ENCODE measurements around the gene LRFN4. TPM values are rescaled to one million over a fixed set of nuclear protein-coding genes. Genes with fewer than 3 reads are reported as not detected.

LRFN4 gene
- total and polyA plus RNA-seq, 4 donors = 4.6 to 34.4 (median 15.3) TPM

GRCh38 chr11:66841861-66842260 lies 15.0 kb upstream of the LRFN4 start:
- TF ChIP-seq CTCF (IDR thresholded peaks at IDR 0.05; ENCODE audit: control extremely low read depth, extremely low read depth) = no peak
- ATAC-seq (ENCODE audit: insufficient read depth, low FRiP score) (no peak), DNase-seq (no peak)
- no peaks in the 10 kb centered on the region for H3K27me3 ChIP-seq (ENCODE audit: control insufficient read depth in 3 of 3, insufficient read depth in 3 of 3, low read length in 2 of 3)
- peak overlapping the region; percentile 75 to 91 for H3K9ac ChIP-seq (ENCODE audit: insufficient read depth in 1 of 2, low read length in 2 of 2)
- H3K27ac ChIP-seq (ENCODE audit: low read depth in 1 of 2, low read length in 1 of 2) = no peak overlapping the region
- peaks cover 0 to 21% (median 6%) of the 10 kb centered on the region in 5 donors for H3K4me1 ChIP-seq (ENCODE audit: control insufficient read depth in 5 of 5, insufficient read depth in 5 of 5, low read length in 5 of 5)
- no peak overlapping the region for H3K4me3 ChIP-seq
- WGBS, 2 donors = 90 to 92% methylated on average over 7 of the region's 7 CpGs
- H3K36me3 ChIP-seq (ENCODE audit: control insufficient read depth in 4 of 4, insufficient read depth in 4 of 4, low read length in 4 of 4) = peaks cover 3 to 23% (median 15%) of the 10 kb centered on the region in 4 donors
- no peaks in the 10 kb centered on the region for H3K9me3 ChIP-seq (ENCODE audit: control insufficient read depth in 4 of 4, insufficient read depth in 3 of 4, low read length in 3 of 4)

- TF ChIP-seq CTCF (IDR thresholded peaks at IDR 0.05; ENCODE audit: control extremely low read depth, extremely low read depth) = no peak
- Histone ChIP-seq H3K36me3 (ENCODE audit: control insufficient read depth in 4 of 4, insufficient read depth in 4 of 4, low read length in 4 of 4) (peaks cover 3 to 25% (median 15%) of the 10 kb centered on the region in 4 donors), H3K4me1 (ENCODE audit: control insufficient read depth in 5 of 5, insufficient read depth in 5 of 5, low read length in 5 of 5) (peaks cover 0 to 21% (median 6%) of the 10 kb centered on the region in 5 donors), H3K4me3 (peak overlapping the region; percentile 94), H3K9ac (ENCODE audit: insufficient read depth in 1 of 2, low read length in 2 of 2) (peak overlapping the region; percentile 75 to 91), H3K27me3 (ENCODE audit: control insufficient read depth in 3 of 3, insufficient read depth in 3 of 3, low read length in 2 of 3) (no peaks in the 10 kb centered on the region), H3K27ac (ENCODE audit: low read depth in 1 of 2, low read length in 1 of 2) (peak overlapping the region; percentile 90 to 99), H3K9me3 (ENCODE audit: control insufficient read depth in 4 of 4, insufficient read depth in 3 of 4, low read length in 3 of 4) (no peaks in the 10 kb centered on the region)
- WGBS, 2 donors = 2 to 3% methylated on average over 11 of the region's 11 CpGs
- ATAC-seq (ENCODE audit: insufficient read depth, low FRiP score) = no peak
- no peak for DNase-seq
Measured at GRCh38 chr11:66842501-66842895, 14.4 kb upstream of the LRFN4 start.

- ATAC-seq (ENCODE audit: insufficient read depth, low FRiP score) (peak; percentile 96), DNase-seq (peak; percentile 93 to 94 (median 94))
- peak within 1 kb of the TSS; percentile 90 to 99 for H3K27ac ChIP-seq (ENCODE audit: low read depth in 1 of 2, low read length in 1 of 2)
- 0% methylated on average over 64 to 98 of the region's 98 CpGs for WGBS, 2 donors
- H3K4me1 ChIP-seq (ENCODE audit: control insufficient read depth in 5 of 5, insufficient read depth in 5 of 5, low read length in 5 of 5) = peaks cover 0 to 21% (median 6%) of the 10 kb centered on the region in 5 donors
- H3K9me3 ChIP-seq (ENCODE audit: control insufficient read depth in 4 of 4, insufficient read depth in 3 of 4, low read length in 3 of 4) = no peaks in the 10 kb centered on the region
- H3K36me3 ChIP-seq (ENCODE audit: control insufficient read depth in 4 of 4, insufficient read depth in 4 of 4, low read length in 4 of 4) = peaks cover 3 to 27% (median 14%) of the 10 kb centered on the region in 4 donors
- peak within 1 kb of the TSS; percentile 90 to 91 for H3K9ac ChIP-seq (ENCODE audit: insufficient read depth in 1 of 2, low read length in 2 of 2)
- peak within 1 kb of the TSS; percentile 94 for H3K4me3 ChIP-seq
- TF ChIP-seq CTCF (IDR thresholded peaks at IDR 0.05; ENCODE audit: control extremely low read depth, extremely low read depth) = no peak
- no peaks in the 10 kb centered on the region for H3K27me3 ChIP-seq (ENCODE audit: control insufficient read depth in 3 of 3, insufficient read depth in 3 of 3, low read length in 2 of 3)
Measured at GRCh38 chr11:66842896-66843775, 13.7 kb upstream of the LRFN4 start, which contains the start of gene RCE1. TSS of gene RCE1 (plus strand) at chr11:66843441. CDS start at chr11:66843456, 15 bp downstream.

All from lung (tissue), 12 donors.